HEK293 (cell line): ENCODE results near the gene PRKCZ.

Experiments used
- ZNF10 ChIP-seq: fragments of 450-650 bp; formaldehyde crosslinking; IDR thresholded peaks from 2 replicates; pipeline ENCODE4 v1.5.1; 2017; ENCODE audit warnings: missing biosample characterization, missing genetic modification characterization
- ZNF155 ChIP-seq: fragments of 450-650 bp; formaldehyde crosslinking; IDR thresholded peaks from 2 replicates; pipeline ENCODE4 v1.5.1; 2016; ENCODE audit warnings: missing biosample characterization, missing genetic modification characterization
- TF ChIP-seq, protein P1 (sequence below): fragments of 450-650 bp; formaldehyde crosslinking; IDR thresholded peaks from 2 replicates; pipeline ENCODE4 v1.5.1; 2016; ENCODE audit warnings: missing biosample characterization, missing genetic modification characterization

DNA sequence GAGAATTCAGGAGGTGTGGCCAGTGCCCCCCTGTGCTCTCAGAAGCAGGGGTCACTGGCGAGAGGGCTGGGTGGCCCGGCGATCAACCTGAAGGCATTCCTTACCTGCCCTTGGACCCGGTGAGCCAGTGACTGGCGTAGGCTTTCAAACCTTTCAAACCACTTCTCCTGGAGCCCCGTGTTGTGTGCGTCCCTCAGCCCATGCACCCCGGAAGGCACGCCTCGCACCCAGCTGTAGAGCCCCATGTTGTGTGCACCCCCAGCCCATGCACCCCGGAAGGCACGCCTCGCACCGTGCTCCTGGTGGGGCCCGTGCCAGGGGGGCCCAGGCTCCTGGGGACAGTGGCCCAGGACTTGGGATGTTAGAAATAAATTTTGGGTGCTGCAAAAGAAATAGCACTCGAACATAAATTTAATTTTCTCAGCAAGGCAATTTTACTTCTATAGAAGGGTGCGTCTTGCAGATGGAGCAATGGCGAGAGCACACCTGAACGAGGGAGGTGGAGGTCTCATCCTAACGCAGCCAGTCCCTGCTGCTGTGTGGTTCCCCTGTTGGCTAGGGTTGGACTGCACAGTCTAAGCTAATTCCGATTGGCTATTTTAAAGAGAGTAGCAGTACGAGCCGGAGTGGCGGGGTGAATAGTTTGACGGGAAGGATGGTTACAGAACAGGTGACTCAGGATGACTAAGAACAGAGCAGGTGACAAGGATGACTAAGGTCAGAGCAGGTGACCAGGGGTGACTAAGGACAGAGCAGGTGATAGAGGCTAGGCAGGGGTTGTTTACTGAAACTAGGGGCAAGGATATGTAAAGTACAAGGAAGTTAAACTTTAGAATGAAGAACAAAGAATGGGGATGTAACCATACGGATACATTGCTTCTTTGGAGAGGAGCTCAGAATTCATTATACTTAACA, 47.4 kb downstream of the PRKCZ start:
- TF ChIP-seq ZNF155: no peak
- TF ChIP-seq, protein P1, sequence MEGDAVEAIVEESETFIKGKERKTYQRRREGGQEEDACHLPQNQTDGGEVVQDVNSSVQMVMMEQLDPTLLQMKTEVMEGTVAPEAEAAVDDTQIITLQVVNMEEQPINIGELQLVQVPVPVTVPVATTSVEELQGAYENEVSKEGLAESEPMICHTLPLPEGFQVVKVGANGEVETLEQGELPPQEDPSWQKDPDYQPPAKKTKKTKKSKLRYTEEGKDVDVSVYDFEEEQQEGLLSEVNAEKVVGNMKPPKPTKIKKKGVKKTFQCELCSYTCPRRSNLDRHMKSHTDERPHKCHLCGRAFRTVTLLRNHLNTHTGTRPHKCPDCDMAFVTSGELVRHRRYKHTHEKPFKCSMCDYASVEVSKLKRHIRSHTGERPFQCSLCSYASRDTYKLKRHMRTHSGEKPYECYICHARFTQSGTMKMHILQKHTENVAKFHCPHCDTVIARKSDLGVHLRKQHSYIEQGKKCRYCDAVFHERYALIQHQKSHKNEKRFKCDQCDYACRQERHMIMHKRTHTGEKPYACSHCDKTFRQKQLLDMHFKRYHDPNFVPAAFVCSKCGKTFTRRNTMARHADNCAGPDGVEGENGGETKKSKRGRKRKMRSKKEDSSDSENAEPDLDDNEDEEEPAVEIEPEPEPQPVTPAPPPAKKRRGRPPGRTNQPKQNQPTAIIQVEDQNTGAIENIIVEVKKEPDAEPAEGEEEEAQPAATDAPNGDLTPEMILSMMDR (tag by site-specific recombination): no peak
- no peak for TF ChIP-seq ZNF10 (tag by site-specific recombination)
